ENCODE data around the gene PAX6. TPM values are rescaled to one million over a fixed set of nuclear protein-coding genes. Genes with fewer than 3 reads are reported as not detected.

The PAX6 gene
- total RNA-seq = 0.32 and 0.85 TPM in 2 replicates

DNA sequence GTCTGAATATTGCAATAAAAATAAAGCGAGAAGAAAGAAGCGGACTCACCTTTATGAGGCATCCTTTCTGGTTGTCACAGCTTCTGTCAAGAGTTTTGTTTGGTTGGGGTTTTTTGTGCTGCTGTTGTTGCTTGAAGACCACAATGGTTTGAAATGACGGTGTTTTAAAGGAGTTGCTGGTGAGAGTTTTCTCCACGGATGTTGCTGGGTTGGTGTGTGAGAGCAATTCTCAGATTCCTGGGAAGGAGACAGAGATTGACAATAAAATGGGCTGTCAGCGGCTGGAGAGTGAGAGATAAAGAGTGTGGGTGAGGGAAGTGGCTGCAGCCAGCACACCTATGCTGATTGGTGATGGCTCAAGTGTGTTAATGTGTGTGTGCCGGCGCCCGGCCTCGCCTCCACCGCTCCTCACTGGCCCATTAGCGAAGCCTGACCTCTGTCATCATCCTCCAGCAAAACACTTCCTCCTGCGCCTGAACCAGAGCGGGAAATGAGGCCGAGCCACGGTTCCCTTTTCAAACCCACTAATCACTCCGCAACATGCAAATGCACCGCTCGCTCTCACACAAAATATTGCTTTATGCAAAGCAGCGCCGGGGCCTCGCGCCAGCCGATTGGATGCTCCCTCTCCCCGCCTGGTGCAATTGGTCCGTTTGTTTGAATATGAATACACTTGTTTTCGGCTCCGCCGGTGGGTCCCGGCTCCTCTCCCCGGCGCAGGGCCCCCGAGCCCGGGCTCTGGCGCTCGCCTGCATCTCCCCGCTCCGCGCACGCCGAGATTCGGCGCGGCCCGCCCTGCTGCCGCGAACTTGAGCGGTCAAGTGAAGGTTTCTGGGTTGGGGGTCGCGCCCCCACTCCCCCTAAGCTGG is at the start of gene PAX6:
Gene PAX6 (minus strand): TSS at position 544 of the 869 bp plus-strand sequence. CDS start 4,911 bp downstream, outside the sequence.

